H7 (cell line): ENCODE measurements around the gene NEMP2. TPM values are rescaled to one million over a fixed set of nuclear protein-coding genes. Genes with fewer than 3 reads are reported as not detected.

Experiments used
- DNase-seq: peaks from one replicate; pipeline ENCODE4 v3.0.0; 2012
- H3K27me3 ChIP-seq: 2 replicates; pipeline ENCODE4 v1.6.0; 2011; ENCODE audit warnings: mild to moderate bottlenecking, low read length; ENCODE audit not compliant: control insufficient read depth, insufficient read depth
- H3K36me3 ChIP-seq: replicated peaks from 2 replicates; pipeline ENCODE4 v1.5.1; 2011; ENCODE audit warnings: low read length; ENCODE audit not compliant: control insufficient read depth, insufficient read depth
- H3K4me3 ChIP-seq: 2 replicates; pipeline ENCODE4 v1.5.1; 2011; ENCODE audit warnings: low read depth, mild to moderate bottlenecking, control low read depth, low read length, moderate library complexity; ENCODE audit not compliant: insufficient read depth
- total RNA-seq: library from RNA; depleted of rRNA; stranded (reverse); fragments of >200 nt; shearing (Covaris generic); gene quantifications from 2 replicates; pipeline ENCODE4 v1.2.3, GENCODE V29; 2014

Gene NEMP2
- total RNA-seq, 1 experiment from 2014 or later, result 2.4 TPM

GRCh38 chr2:190538201-190538600 lies 3.7 kb upstream of the NEMP2 start:
- no peak for DNase-seq
- no peaks in the 10 kb centered on the region for H3K36me3 ChIP-seq
- H3K27me3 ChIP-seq, result no peaks in the 10 kb centered on the region
- H3K4me3 ChIP-seq, result no peak overlapping the region

GRCh38 chr2:190537765-190538164 lies 3.2 kb upstream of the NEMP2 start:
- no peaks in the 10 kb centered on the region for H3K27me3 ChIP-seq
- H3K4me3 ChIP-seq, result no peak overlapping the region
- DNase-seq, result no peak
- H3K36me3 ChIP-seq, result no peaks in the 10 kb centered on the region

GRCh38 chr2:190535586-190535985 lies 1.1 kb upstream of the NEMP2 start:
- H3K27me3 ChIP-seq, result no peaks in the 10 kb centered on the region
- H3K36me3 ChIP-seq, result no peaks in the 10 kb centered on the region
- DNase-seq, result no peak
- H3K4me3 ChIP-seq, result no peak overlapping the region; the same call in 1 of the 2 replicates

DNA sequence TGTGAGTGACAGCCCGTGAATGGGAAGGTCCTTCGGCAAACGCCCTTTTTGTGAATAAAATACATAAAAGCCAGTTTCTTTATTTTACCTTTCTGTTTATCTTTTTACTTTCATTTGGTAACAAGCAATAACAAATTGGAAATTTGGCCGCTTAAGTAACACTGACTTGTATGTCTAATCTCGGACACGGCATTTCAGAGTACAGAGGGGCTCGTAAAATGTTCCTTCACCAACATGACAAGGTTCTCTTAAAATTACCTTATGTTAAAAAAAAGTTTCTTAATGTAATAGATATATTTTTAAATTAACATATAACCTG lies 558 bp upstream of the NEMP2 start:
- DNase-seq, result no peak
- Histone ChIP-seq H3K36me3 (no peaks in the 10 kb centered on the region), H3K27me3 (no peaks in the 10 kb centered on the region), H3K4me3 (peak overlapping the region; percentile 65)

DNA sequence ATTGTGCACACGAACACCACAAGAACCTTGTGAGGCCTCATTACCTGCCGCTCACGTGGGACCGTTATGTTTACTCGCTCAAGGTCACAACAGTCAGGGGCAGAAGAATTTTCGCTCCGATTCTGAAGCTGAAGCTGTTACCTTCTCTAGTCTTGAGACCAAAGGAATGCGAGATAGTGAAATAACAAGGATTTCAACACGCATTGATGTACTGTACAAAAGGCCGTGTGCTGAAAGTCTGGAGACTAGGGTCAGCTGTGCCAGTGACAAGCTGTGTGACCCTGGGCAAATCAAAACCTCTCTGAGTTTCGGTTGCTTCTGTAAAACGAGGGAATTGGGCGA lies 583 bp downstream of the NEMP2 start:
- DNase-seq, result no peak
- Histone ChIP-seq H3K4me3 (peak overlapping the region; percentile 65), H3K27me3 (no peaks in the 10 kb centered on the region), H3K36me3 (no peaks in the 10 kb centered on the region)

DNA sequence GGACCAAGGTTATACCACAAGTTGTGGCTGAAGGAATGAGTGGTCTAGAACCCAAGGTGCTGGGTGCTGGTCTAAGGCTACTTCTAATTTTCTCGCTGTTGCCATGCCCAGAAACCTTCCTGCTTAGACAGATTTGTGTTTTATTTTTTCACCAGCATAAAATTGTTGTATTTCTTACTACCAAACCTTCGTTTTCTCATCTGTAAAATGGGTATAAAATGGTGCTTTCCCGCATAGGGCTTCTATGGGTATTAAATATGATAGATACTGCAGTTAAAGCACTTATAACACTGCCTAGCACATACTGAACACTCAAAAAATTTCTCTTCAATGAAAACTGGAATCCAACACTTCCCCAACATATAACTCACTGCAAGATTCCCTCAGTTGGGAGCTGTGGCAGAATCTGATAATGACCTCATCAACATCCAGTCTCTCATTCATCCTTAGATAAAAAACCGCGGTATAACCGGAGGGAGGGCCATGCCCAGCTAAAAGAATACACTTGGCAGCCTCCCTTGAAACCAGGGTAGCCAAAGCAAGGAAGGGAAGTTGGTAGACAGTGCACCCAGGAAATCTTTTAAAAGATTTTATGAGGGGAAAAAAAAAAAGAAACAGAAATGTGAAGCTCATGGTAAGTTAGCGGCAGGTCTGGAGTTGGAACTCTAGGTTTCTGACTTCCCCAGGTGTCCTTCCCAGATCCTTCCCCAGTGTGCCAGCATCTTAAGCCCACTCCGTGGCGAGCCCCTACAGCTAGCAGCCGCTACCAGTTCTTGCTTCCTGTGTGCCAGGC lies 1.2 kb downstream of the NEMP2 start:
- DNase-seq, result no peak
- no peaks in the 10 kb centered on the region for H3K27me3 ChIP-seq
- peak overlapping the region; percentile 65 for H3K4me3 ChIP-seq
- no peaks in the 10 kb centered on the region for H3K36me3 ChIP-seq

DNA sequence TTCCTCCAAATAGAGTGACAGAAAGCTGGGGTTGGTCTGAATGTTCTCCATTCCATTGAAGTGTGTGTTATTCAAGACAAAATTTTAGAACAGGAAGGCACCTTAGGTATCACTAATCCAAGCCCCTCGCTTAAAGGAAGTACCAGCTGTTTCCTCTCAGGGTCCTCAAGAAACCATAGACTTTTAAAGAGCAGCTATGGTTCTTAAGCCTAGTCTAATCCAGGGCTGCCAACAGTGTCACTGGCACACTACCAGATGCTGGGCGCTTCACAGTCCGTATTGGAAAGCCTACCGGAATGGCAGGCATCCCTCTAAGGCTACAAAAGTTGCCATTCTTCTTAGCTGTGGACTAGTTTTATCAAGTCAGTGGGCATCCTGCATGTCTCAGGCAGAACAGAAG lies 1.9 kb downstream of the NEMP2 start:
- H3K36me3 ChIP-seq, result no peaks in the 10 kb centered on the region
- no peaks in the 10 kb centered on the region for H3K27me3 ChIP-seq
- no peak for DNase-seq
- H3K4me3 ChIP-seq, result no peak overlapping the region

- no peak for DNase-seq
- no peak overlapping the region for H3K4me3 ChIP-seq
- no peaks in the 10 kb centered on the region for H3K36me3 ChIP-seq
- no peaks in the 10 kb centered on the region for H3K27me3 ChIP-seq
Observed at GRCh38 chr2:190530248-190530900, 4.1 kb downstream of the NEMP2 start.

- no peak overlapping the region for H3K4me3 ChIP-seq
- H3K36me3 ChIP-seq, result no peaks in the 10 kb centered on the region
- DNase-seq, result no peak
- H3K27me3 ChIP-seq, result no peaks in the 10 kb centered on the region
Observed at GRCh38 chr2:190529486-190530247, 4.9 kb downstream of the NEMP2 start.

GRCh38 chr2:190528521-190529001 lies 6.0 kb downstream of the NEMP2 start:
- Histone ChIP-seq H3K27me3 (no peaks in the 10 kb centered on the region), H3K4me3 (no peak overlapping the region), H3K36me3 (no peaks in the 10 kb centered on the region)
- no peak for DNase-seq

DNA sequence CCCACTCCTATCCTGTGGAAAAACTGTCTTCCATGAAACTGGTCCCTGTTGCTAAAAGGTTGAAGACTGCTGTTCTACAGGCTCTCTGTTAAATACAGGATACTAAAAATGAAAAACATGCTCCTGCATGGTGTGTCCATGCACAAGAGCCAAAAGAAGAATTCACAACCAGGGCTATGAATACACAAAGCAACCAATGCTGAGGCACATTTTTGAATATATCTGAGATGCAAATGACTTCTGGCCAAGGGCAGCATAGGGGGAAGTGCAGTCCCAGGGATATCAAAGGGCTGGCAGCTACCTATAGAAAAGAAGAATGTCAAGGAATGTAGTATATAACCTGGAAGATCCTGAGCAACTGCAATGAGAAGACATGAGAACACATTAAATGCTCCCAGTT lies 6.6 kb downstream of the NEMP2 start:
- H3K27me3 ChIP-seq, result no peaks in the 10 kb centered on the region
- H3K4me3 ChIP-seq, result no peak overlapping the region
- no peak for DNase-seq
- no peaks in the 10 kb centered on the region for H3K36me3 ChIP-seq

- no peak overlapping the region for H3K4me3 ChIP-seq
- DNase-seq, result no peak
- H3K27me3 ChIP-seq, result no peaks in the 10 kb centered on the region
- no peaks in the 10 kb centered on the region for H3K36me3 ChIP-seq
Observed at GRCh38 chr2:190527214-190527613, 7.3 kb downstream of the NEMP2 start.

- H3K27me3 ChIP-seq, result no peaks in the 10 kb centered on the region
- no peak for DNase-seq
- no peaks in the 10 kb centered on the region for H3K36me3 ChIP-seq
Observed at GRCh38 chr2:190526105-190526750, 8.3 kb downstream of the NEMP2 start.

GRCh38 chr2:190524928-190525327 lies 9.6 kb downstream of the NEMP2 start:
- Histone ChIP-seq H3K4me3 (no peak overlapping the region), H3K36me3 (no peaks in the 10 kb centered on the region), H3K27me3 (no peaks in the 10 kb centered on the region)
- DNase-seq, result no peak

More at GRCh38 chr2:190526105-190526750, 8.3 kb downstream of the NEMP2 start:
- no peak overlapping the region for H3K4me3 ChIP-seq
